Stimulated activated CD4-positive, alpha-beta T cell treated with anti-CD3 and anti-CD28 coated beads, Interleukin-12 subunit alpha, Interleukin-12 subunit beta, amount 100 ng/mL, for 48 hours (primary cell): ENCODE measurements around the gene NYAP1.
"Not testable (repeated sequence)": the region's sequence is repeated elsewhere in the genome, so short reads cannot be mapped to it uniquely, and the experiment has no call there.

Experiments used
- DNase-seq, 3 donors: peaks; one replicate each; pipeline ENCODE4 v3.0.0-alpha.2; 2020; ENCODE audit warnings: low read depth in 2 of 3, low spot score in 1 of 3

NYAP1 gene

GRCh38 chr7:100540073-100540723 lies 56.5 kb downstream of the NYAP1 start:
- no peak for DNase-seq

GRCh38 chr7:100541309-100541708 lies 57.6 kb downstream of the NYAP1 start:
- not testable (repeated sequence) for DNase-seq

DNA sequence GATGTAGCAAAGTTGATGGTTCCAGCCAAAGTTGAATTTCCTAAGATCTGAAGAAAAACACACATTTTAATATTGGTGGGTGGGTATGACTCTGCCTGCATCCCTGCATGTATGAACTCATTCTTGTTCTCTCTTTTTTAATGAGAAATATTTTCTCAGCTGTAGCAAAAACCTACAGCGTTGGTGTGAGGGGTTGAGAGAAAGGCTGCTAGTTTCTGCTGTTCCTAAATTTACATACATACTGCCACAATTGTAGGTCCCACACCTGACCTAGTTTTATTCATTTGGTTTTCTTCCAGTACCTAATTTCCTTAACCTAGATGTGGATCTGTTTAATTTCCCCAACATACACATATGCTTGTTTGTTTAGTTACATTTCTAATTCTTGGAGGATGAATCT lies 59.9 kb downstream of the NYAP1 start:
- no peak for DNase-seq

DNA sequence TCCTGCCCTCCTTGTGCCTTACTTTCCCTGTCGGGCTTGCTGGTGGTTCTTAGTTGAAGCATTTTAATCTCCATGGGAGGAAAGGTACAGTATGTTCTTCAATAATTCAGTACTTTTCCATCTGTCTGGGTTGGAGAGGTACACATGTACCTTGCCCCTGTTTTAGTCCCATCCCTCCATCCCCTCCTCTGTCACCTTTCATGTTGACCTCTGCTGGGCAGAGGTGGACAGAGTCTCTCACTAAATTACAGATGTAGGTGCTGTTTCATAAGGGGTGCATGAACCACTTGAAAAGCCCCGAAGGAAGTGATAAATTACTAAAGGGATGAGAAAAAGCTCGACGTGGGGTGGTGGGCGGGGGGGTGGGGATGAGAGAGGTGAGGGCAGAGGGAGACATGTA lies 60.7 kb downstream of the NYAP1 start:
- DNase-seq, result no peak
